Heart left ventricle (tissue), 16 donors: Measurements from ENCODE around the gene MYLK3. TPM values are rescaled to one million over a fixed set of nuclear protein-coding genes. Genes with fewer than 3 reads are reported as not detected.

Experiments used
- ATAC-seq, 4 donors: fragments of 200-7000 bp; cut with Tn5 transposase; one replicate each; pipeline ENCODE4 v1.9.1; 2020 to 2022; ENCODE audit warnings: moderate library complexity in 4 of 4, mild to moderate bottlenecking in 3 of 4, moderate number of reproducible peaks in 1 of 4
- DNase-seq, 5 donors: peaks; one replicate each; pipeline ENCODE4 v3.0.0-alpha.2; 2020
- H3K27ac ChIP-seq, 12 donors: fragments of 200-600 bp; sonication (generic) in 4 of 12; one replicate each; pipeline versions ENCODE4 v1.5.0 to v1.8.0; 2016 to 2022; ENCODE audit warnings: mild to moderate bottlenecking in 2 of 12
- H3K27me3 ChIP-seq, 9 donors: fragments of 200-600 bp; sonication (generic) in 2 of 9; one replicate each; pipeline versions ENCODE4 v1.5.1 to v1.8.0; 2016 to 2022; ENCODE audit warnings: mild to moderate bottlenecking in 3 of 9
- H3K36me3 ChIP-seq, 9 donors: fragments of 200-600 bp; sonication (generic) in 2 of 9; one replicate each; pipeline versions ENCODE4 v1.5.0 to v1.8.0; 2018 to 2022; ENCODE audit warnings: mild to moderate bottlenecking in 2 of 9
- H3K4me1 ChIP-seq, 12 donors: fragments of 200-600 bp; sonication (generic) in 4 of 12; one replicate each; pipeline versions ENCODE4 v1.5.0 to v1.8.0; 2016 to 2022; ENCODE audit warnings: mild to moderate bottlenecking in 3 of 12
- H3K4me3 ChIP-seq, 12 donors: fragments of 200-600 bp; sonication (generic) in 4 of 12; one replicate each; pipeline versions ENCODE4 v1.5.0 to v1.8.0; 2017 to 2022; ENCODE audit warnings: mild to moderate bottlenecking in 9 of 12, moderate library complexity in 4 of 12
- H3K9me3 ChIP-seq, 12 donors: fragments of 200-600 bp; sonication (generic) in 4 of 12; one replicate each; pipeline versions ENCODE4 v1.5.0 to v1.8.0; 2016 to 2022; ENCODE audit warnings: mild to moderate bottlenecking in 1 of 12
- CTCF ChIP-seq, 12 donors: fragments of 200-600 bp; sonication (generic) in 4 of 12; IDR thresholded peaks; one replicate each; pipeline versions ENCODE4 v1.5.0 to v1.8.0; 2018 to 2022; ENCODE audit warnings: antibody characterized with exemption in 12 of 12, mild to moderate bottlenecking in 5 of 12
- POLR2A ChIP-seq, 2 donors: fragments of 450-650 bp; IDR thresholded peaks; one replicate each; pipeline ENCODE4 v1.6.1; 2017; ENCODE audit warnings: antibody characterized with exemption in 2 of 2, mild to moderate bottlenecking in 2 of 2, moderate library complexity in 2 of 2
- WGBS, 4 donors: extraction: QIAGEN DNeasy Blood & Tissue Kit in 2 of 4; methylation state at CpG; one replicate each; pipeline versions ENCODE4 v1.1.5 to v1.1.7; 2013 to 2018; 5-methylcytosine and 5-hydroxymethylcytosine counted together
- intact Hi-C, 10 donors: fragments of 100-400 bp; cut with DNase I; formaldehyde crosslinking; loops; one replicate each; pipeline versions ENCODE4 v1.11.1 to v1.14.2; 2022
- polyA plus RNA-seq, 2 donors: library from polyadenylated mRNA; stranded (reverse); fragments of 200-250 nt; gene quantifications; one replicate each; pipeline ENCODE4 v1.2.3, GENCODE V29; 2013
- total RNA-seq, 9 donors: library from RNA; depleted of rRNA in 2 of 9; stranded (reverse); fragments of >200 nt in 2 of 9; fragmentation: NEBNext Ultra II Directional in 3 of 9; extraction: Animal tissue kit (Norgen Biotek cat#: 25700) in 3 of 9; gene quantifications; one replicate each; pipeline versions ENCODE4 v1.1.0 to v1.2.4, GENCODE V29; 2016 to 2023
- donor health status: ischemic (EF 13 %, LVEDD 7.1; RV severe dilation, severe dysfunction).
- donor health status: healthy with polysubstance abuse.
- donor health status: DM: no; HTN: yes; CAD: no.
- donor health status: DM: no; HTN: no; CAD: no.
- donor health status: ischemic (EF 25% LVEDD 6.9; RV normal size, moderate dysfunction).
- donor health status: ischemic (EF 25% LVEDD 5.7; RV mildly dilated, moderate dysfunction).
- donor health status: healthy.
- donor health status: DM: yes; HTN: yes; CAD: no.
- donor health status: ischemic (EF 35%, LVEDD 5.7; RV mildly dilated, moderate dysfunction).
- donor health status: nonischemic (EF 11% LVEDD 7.7; RV severe dilation, severe dysfunction).
- donor health status: DM: yes; HTN: yes; CAD: no.
- donor health status: PGD.
- donor health status: ischemic (EF 29% LVEDD 5.4; RV normal size, mild dysfunction).
- donor health status: nonischemic (EF 23%, LVEDD 6.1; RV moderate dilation, normal function).

Gene MYLK3
- total and polyA plus RNA-seq, 11 donors: 76.4 to 374 (median 231) TPM

DNA sequence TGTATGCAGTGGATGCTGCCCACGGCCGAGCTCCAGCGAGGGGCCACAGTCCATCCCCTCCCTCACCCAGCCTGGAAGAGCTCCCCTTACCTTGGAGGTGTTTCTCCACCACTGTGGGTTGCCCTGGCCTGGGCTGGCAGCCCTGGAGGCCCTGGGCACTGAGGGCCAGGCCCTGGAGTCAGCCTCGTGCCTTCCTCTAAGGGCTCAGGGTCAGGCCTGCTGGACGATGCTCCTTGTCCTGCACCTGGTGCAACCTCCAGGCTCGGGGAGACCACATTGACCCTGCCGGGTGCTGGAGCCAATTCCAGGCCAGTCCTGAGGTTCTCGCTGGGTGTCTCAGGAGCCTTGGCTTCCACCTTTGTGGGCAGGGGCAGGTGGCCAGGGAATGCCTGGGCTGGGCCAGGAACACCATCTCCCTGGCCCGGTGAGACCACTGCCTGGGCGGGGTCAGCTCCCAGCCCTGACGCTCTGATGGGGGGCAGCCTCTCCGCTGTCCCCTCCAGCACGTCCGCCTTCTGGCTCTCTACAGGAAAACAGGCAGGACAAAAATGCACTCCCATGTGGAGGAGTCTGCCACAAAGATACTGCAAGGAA is 10.4 kb downstream of the MYLK3 start:
- H3K36me3 ChIP-seq: peaks cover 0 to 57% (median 5%) of the 10 kb centered on the region in 9 donors
- intact Hi-C loops: no loop called here
- H3K9me3 ChIP-seq: no peaks in the 10 kb centered on the region
- WGBS, 4 donors: 65 to 71% (median 70%) methylated on average over 9 to 14 of the region's 14 CpGs
- no peaks in the 10 kb centered on the region for H3K27me3 ChIP-seq
- no peak overlapping the region for H3K4me3 ChIP-seq
- peak overlapping the region in 8 of 12 donors; percentile 5 to 61 (median 40) for H3K27ac ChIP-seq
- DNase-seq (no peak), ATAC-seq (no peak)
- H3K4me1 ChIP-seq: peaks cover 0 to 53% (median 9%) of the 10 kb centered on the region in 12 donors
- TF ChIP-seq POLR2A (IDR thresholded peaks at IDR 0.05) (no peak), CTCF (IDR thresholded peaks at IDR 0.05) (no peak)

DNA sequence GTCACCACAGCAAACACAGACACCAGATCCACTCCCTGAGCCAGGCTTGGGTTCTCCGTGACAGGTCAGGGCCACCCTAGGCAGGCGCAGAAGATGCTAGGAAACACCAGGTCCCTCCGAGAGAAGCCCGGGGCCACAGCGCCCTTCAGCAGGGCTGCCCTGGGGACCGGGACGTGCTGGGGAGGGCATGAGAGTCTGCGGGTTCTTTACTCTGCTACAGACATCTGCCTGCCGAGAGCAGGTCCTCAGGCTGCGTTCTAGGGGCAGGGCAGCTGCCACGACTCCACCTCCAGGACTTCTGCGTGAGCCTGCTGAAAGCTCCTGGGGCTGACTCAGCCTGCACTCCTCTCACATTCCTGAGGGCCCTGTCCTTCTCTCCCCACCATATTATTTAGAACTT is 11.4 kb downstream of the MYLK3 start:
- no peak overlapping the region for H3K4me3 ChIP-seq
- H3K27ac ChIP-seq: peak overlapping the region in 9 of 12 donors; percentile 5 to 61 (median 34)
- intact Hi-C loops: no loop called here
- peaks cover 0 to 62% (median 18%) of the 10 kb centered on the region in 12 donors for H3K4me1 ChIP-seq
- ATAC-seq (peak in 1 of 4 donors; percentile 15), DNase-seq (no peak)
- no peak for TF ChIP-seq CTCF (IDR thresholded peaks at IDR 0.05)
- TF ChIP-seq POLR2A (IDR thresholded peaks at IDR 0.05): no peak
- no peaks in the 10 kb centered on the region for H3K9me3 ChIP-seq
- peaks cover 0 to 63% (median 5%) of the 10 kb centered on the region in 9 donors for H3K36me3 ChIP-seq
- H3K27me3 ChIP-seq: no peaks in the 10 kb centered on the region
- WGBS, 4 donors: 31 to 54% (median 40%) methylated on average over 3 to 12 of the region's 12 CpGs

DNA sequence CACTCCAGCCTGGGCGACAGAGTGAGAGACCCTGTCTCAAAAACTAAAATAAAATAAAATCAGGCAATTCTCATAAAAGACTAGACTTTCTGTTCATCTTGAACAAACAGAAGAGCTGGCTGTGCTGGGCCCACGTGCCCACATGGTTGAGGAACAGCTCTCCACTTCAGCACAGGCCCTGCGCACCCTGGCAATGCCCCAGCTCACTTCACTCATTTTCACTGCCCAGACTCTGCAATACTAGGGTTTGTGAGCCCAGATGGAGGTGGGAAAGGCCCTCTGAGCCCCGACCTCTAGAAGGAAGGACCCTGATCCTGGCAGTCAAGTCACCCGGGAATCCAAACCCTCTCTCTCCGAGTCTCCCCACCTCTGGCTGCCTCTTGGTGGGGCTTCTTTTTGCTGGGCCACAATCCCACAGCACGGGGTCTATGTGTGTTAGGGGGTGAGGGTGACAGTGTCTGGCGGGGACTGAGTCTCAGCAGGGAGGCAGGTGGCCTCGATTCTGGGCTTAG is 14.8 kb downstream of the MYLK3 start:
- Histone ChIP-seq H3K36me3 (peaks cover 0 to 62% (median 3%) of the 10 kb centered on the region in 9 donors), H3K4me1 (peaks cover 0 to 73% (median 25%) of the 10 kb centered on the region in 12 donors), H3K9me3 (no peaks in the 10 kb centered on the region), H3K27me3 (no peaks in the 10 kb centered on the region), H3K27ac (peak overlapping the region in 9 of 12 donors; percentile 20 to 85 (median 75)), H3K4me3 (no peak overlapping the region)
- WGBS, 4 donors: 75 to 81% (median 77%) methylated on average over 9 of the region's 9 CpGs
- TF ChIP-seq POLR2A (IDR thresholded peaks at IDR 0.05): no peak
- TF ChIP-seq CTCF (IDR thresholded peaks at IDR 0.05): no peak
- ATAC-seq: no peak
- intact Hi-C loops: no loop called here
- DNase-seq: peak in 1 of 5 donors; percentile 52

- Histone ChIP-seq H3K36me3 (peaks cover 0 to 63% (median 5%) of the 10 kb centered on the region in 9 donors), H3K27me3 (no peaks in the 10 kb centered on the region), H3K4me1 (peaks cover 0 to 65% (median 24%) of the 10 kb centered on the region in 12 donors), H3K9me3 (no peaks in the 10 kb centered on the region), H3K27ac (peak overlapping the region in 11 of 12 donors; percentile 11 to 85 (median 64)), H3K4me3 (no peak overlapping the region)
- WGBS, 4 donors: 63 to 85% (median 75%) methylated on average over 4 of the region's 4 CpGs
- no peak for DNase-seq
- TF ChIP-seq CTCF (IDR thresholded peaks at IDR 0.05): no peak
- TF ChIP-seq POLR2A (IDR thresholded peaks at IDR 0.05): no peak
- intact Hi-C loops: no loop called here
- no peak for ATAC-seq
Observed at GRCh38 chr16:46732561-46732960, 15.6 kb downstream of the MYLK3 start.
